ENCODE data around the gene HINT3.
"Not testable (repeated sequence)": the region's sequence is repeated elsewhere in the genome, so short reads cannot be mapped to it uniquely, and the experiment has no call there.

DNA sequence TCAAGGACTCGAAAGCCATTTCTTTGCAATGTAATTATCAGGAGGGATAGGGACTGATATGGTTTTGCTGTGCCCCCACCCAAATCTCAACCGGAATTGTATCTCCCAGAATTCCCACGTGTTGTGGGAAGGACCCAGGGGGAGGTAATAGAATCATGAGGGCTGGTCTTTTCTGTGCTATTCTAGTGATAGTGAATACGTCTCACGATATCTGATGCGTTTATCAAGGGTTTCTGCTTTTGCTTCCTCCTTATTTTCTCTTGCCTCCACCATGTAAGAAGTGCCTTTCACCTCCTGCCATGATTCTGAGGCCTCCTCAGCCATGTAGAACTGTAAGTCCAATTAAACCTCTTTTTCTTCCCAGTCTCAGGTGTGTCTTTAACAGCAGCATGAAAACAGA lies 5.9 kb upstream of the HINT3 start:
- TF ChIP-seq, protein P1, sequence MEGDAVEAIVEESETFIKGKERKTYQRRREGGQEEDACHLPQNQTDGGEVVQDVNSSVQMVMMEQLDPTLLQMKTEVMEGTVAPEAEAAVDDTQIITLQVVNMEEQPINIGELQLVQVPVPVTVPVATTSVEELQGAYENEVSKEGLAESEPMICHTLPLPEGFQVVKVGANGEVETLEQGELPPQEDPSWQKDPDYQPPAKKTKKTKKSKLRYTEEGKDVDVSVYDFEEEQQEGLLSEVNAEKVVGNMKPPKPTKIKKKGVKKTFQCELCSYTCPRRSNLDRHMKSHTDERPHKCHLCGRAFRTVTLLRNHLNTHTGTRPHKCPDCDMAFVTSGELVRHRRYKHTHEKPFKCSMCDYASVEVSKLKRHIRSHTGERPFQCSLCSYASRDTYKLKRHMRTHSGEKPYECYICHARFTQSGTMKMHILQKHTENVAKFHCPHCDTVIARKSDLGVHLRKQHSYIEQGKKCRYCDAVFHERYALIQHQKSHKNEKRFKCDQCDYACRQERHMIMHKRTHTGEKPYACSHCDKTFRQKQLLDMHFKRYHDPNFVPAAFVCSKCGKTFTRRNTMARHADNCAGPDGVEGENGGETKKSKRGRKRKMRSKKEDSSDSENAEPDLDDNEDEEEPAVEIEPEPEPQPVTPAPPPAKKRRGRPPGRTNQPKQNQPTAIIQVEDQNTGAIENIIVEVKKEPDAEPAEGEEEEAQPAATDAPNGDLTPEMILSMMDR (IDR thresholded peaks at IDR 0.05) = not testable (repeated sequence)
- not testable (repeated sequence) for TF ChIP-seq POLR2A (IDR thresholded peaks at IDR 0.05)
